GM21423 (cell line): ENCODE data around the gene TCF25.
"Not testable (repeated sequence)": the region's sequence is repeated elsewhere in the genome, so short reads cannot be mapped to it uniquely, and the experiment has no call there.

Experiments used
- ATAC-seq: cut with Tn5 transposase; IDR thresholded peaks from one replicate; pipeline ENCODE4 v1.9.1; 2021; ENCODE audit warnings: mild to moderate bottlenecking, moderate library complexity; ENCODE audit not compliant: unreplicated experiment

The TCF25 gene

DNA sequence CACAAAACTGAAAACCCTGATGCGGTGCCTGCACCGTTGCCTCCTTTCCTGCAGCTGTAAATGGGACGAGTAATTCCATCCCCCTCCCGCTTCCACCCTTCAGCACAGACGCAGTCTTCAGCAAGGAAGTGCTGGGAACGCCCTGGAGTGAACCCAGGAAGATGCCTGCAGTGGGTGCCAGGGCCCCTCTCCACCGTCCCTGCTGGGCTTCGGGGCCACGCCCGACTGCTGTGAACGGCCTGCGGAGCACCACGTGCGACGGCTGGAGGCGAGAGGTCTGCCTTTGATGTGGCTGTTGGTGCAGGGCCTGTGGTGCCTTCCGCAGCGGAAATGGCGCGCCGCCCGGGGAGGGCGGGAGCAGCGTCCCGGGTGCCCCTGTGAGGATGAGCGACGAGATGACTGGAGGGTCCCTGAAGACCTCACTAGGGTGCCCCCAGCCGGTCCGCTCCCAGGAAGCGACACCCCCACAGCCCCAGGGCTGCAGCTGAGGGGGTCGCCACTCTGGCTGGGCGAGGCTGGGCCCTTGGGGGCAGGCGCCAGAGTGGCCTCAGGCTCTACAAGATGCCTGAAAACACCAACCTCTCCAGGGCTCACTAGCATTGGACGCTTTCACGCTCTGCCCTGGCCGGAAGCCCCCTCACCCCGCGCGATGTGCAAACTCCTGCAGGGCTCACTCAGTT is 44.5 kb downstream of the TCF25 start:
- ATAC-seq: peak; percentile 77

DNA sequence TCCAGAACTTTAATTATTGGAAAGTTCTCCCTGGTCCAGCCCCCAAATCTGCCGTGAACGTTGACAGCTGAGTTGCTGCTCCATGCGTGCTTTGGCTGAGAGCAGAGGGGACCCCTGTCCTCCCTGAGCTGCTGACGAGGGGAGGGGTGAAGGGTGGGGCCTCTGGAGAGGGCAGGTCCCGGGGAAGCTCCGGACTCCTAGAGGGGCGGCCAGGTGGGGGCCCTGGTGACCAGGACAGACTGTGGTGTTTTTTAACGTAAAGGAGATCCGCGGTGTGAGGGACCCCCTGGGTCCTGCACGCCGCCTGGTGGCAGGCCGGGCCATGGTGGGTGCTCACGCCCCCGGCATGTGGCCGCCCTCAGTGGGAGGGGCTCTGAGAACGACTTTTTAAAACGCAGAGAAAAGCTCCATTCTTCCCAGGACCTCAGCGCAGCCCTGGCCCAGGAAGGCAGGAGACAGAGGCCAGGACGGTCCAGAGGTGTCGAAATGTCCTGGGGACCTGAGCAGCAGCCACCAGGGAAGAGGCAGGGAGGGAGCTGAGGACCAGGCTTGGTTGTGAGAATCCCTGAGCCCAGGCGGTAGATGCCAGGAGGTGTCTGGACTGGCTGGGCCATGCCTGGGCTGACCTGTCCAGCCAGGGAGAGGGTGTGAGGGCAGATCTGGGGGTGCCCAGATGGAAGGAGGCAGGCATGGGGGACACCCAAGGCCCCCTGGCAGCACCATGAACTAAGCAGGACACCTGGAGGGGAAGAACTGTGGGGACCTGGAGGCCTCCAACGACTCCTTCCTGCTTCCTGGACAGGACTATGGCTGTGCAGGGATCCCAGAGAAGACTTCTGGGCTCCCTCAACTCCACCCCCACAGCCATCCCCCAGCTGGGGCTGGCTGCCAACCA is 45.3 kb downstream of the TCF25 start, which contains the start of gene MC1R:
Gene MC1R, plus strand, starts transcription at position 410 of the 895 bp plus-strand sequence. Its CDS starts 397 bp downstream, at position 807.
- ATAC-seq: no peak

DNA sequence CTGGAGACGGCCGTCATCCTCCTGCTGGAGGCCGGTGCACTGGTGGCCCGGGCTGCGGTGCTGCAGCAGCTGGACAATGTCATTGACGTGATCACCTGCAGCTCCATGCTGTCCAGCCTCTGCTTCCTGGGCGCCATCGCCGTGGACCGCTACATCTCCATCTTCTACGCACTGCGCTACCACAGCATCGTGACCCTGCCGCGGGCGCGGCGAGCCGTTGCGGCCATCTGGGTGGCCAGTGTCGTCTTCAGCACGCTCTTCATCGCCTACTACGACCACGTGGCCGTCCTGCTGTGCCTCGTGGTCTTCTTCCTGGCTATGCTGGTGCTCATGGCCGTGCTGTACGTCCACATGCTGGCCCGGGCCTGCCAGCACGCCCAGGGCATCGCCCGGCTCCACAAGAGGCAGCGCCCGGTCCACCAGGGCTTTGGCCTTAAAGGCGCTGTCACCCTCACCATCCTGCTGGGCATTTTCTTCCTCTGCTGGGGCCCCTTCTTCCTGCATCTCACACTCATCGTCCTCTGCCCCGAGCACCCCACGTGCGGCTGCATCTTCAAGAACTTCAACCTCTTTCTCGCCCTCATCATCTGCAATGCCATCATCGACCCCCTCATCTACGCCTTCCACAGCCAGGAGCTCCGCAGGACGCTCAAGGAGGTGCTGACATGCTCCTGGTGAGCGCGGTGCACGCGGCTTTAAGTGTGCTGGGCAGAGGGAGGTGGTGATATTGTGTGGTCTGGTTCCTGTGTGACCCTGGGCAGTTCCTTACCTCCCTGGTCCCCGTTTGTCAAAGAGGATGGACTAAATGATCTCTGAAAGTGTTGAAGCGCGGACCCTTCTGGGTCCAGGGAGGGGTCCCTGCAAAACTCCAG is 46.4 kb downstream of the TCF25 start:
- ATAC-seq: no peak

DNA sequence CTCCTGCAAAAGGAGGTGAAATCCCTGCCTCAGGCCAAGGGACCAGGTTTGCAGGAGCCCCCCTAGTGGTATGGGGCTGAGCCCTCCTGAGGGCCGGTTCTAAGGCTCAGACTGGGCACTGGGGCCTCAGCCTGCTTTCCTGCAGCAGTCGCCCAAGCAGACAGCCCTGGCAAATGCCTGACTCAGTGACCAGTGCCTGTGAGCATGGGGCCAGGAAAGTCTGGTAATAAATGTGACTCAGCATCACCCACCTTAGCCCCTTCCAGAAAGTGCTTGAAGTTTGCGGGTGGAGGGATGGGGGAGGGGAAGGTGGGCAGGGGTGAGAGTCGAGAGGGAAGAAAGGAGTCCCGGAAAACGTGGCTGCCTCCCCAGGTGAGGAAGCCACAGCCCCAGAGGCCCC is 47.3 kb downstream of the TCF25 start:
- no peak for ATAC-seq

DNA sequence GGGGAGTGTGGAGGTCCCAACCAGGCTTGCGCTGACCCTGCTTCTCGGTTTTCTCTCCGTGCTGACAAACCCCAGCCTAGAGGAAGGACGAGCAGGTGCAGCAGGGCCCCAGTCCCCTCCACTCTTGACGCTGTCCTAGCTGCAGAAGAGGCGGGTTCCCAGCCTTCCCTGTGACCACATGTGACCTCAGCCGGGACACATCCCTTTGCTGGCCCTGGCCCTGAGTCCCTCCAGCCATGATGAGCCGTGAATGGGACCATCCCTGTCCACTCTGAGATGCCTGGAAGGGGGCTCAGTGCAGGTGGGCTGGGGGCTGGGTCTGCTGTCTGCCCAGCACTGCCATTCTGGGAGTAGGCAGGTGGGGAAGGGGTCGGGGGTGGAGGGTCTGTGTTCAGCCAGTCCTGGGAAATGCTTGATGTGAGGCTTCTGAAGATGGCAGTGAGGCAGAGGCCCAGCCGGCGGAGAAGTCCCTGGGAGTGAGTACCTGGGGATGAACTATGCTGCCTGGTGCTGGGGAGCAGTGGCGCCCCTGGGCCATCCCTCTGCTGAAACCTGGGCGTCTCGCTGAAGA is 47.8 kb downstream of the TCF25 start:
- no peak for ATAC-seq

DNA sequence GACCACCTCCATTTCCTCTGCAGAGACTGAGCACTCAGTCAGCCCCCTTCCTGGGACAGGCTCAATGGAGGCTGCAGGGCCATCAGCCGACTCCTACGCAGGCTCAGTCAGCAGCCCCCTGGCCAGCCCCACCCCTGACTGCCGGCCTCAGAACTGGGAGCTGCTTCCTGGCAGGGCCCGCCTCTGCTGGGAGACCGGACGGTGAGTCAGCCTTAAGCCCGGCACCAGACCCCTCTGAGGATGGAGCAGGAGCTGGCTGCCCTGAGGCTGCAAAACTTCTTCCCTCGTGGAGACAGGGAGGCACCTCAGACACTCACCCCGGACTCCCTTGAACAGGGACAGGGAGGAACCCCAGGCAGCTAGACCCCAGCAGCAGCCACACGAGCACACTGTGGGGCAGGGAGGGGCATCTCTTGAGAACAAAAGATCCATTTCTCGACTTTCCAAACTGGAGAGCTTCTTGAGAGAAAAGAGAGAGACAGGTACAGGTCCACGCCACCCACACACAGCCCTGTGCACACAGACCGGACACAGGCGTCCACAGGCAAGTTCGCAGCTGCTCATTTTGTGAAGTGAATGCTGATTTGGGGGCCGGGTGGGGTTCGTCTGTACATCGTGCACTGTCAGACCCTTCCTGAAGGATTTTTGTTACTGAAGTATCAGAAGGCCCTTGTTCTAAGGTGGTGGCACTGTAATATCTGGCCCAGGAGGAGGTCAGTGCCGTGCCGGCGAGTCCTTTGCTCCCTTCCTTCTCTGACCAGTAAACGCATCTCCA is 48.5 kb downstream of the TCF25 start:
- no peak for ATAC-seq

DNA sequence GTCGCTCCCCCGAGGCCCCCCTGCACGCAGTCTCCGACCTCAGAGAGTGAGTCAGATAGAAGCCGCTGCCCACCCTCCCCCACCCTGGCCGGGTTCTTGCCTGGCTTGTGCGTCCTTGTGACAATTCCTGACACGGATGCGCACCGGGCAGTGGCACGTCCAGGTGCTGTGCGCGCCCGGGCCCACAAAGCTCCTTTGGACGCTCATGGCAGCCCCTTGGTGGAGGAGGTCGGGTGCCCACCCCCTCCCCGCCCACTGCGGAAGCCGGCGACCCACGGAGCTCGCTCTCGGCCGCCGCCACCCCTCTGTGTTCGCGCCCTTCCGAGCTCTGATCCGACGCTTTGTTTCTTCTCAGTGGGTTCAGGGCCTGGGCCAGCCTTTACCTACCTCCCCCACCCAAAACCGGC is 49.1 kb downstream of the TCF25 start:
- no peak for ATAC-seq

DNA sequence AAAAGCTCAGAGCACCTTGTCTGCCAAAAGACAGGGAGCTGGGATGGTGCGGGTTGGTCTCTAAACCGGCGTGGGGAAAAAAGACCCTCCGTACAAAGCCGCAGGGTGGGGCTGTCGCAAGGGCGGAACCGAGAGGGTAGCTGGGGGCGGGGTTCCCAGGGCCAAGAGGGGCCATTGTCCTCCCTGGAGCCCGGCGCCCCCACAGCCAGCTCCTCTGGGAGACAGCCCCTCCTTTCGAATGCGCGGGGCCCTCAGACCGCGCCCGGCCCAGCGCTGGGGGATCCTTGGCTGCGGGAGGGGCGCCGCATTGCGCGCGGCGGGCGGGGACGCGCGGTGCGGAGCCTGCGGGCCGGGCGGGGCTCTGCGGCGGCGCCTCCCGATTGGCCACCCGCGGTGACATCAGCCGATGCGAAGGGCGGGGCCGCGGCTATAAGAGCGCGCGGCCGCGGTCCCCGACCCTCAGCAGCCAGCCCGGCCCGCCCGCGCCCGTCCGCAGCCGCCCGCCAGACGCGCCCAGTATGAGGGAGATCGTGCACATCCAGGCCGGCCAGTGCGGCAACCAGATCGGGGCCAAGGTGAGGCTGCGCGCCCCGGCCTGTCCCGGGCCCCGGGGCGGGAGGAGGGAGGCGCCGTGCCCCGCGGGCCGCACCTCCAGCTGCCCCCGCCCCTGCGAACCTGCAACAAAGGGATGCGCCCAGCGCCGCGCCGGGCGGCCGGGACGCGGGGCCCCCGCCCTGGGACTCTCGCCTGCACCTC is 49.7 kb downstream of the TCF25 start, which contains the start of gene TUBB3:
Gene TUBB3, plus strand, starts transcription at position 459 of the 756 bp plus-strand sequence. Its CDS starts 60 bp downstream, at position 519.
- ATAC-seq: no peak

DNA sequence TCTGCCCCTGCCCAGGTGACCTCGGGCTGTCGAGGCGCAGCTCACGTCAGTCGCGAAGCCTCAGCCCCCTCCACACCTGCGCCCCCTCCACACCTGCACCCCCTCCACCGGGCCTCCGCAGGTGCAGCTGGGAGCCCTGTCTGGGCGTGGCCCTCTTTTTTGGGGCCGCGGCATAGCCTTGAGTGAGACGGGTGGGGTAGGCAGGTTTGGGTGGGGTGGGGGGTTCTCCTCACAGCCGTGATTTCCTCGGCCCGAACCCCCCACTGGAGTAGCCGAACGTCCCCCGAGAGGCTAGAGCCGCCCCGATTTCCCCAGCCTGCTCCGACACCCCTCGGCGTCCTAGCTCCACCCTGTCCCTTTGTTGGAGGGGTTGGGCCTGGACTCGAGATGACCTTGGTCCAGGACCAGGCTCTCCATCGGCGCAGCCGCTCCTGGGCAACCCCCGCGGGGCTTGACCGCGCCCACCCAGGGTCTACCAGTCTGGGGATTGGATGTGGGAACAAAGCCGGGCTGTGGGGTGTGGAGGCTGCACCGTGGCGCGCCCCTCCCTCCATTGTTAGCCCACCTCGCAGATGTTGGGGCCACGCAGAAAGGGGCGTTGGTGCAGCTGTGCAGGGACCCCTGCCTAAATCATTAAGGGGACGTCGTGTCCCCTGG is 50.4 kb downstream of the TCF25 start:
- ATAC-seq: no peak

DNA sequence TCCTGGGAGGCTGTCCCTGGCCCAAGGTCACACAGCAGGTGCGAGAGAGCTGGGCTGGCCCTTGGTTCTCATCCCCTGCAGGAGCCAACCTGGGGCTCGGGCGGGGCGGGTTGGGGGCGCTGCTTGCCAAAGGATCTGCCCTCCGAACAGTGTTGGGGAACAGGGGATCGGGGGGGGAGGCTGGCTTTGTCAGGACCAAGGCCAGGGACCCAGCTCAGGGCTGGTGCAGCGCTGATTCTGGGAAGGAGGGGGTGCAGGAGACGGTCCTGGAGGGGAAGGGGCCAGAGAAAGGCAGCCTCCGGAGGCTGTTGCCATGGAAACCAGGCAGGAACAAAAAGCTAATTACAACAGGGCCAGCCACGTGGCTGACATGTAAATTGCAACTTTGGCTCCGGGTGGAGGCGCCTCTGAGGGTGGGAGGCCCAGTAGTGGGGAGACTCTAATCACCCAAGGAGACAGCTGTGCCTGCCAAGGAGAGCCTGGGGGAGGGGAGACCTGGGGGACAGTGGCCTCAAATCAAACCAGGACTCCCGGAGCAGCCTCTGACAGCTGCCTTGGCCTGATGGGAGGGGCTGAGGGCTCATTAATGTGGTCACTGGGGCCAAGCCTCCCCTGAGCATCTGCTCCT is 51.0 kb downstream of the TCF25 start:
- no peak for ATAC-seq

DNA sequence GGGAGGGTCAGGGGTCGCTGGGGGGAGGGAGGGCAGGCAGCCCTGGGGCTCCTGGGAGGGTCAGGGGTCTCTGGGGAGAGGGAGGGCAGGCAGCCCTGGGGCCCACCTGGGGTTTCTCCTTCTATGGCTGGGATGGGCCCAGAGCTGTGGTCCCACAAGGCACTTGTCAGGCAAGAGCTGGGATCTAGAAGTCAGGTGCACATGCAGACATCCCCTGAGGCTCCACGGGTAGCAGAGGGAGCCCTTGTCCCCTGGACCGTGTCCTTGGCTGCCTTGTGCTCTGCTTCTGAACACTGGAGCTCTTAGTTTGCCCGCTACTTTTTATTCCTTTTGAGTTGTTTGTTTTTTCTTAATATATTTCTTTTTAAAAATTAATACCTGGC is 51.5 kb downstream of the TCF25 start:
- ATAC-seq: no peak

DNA sequence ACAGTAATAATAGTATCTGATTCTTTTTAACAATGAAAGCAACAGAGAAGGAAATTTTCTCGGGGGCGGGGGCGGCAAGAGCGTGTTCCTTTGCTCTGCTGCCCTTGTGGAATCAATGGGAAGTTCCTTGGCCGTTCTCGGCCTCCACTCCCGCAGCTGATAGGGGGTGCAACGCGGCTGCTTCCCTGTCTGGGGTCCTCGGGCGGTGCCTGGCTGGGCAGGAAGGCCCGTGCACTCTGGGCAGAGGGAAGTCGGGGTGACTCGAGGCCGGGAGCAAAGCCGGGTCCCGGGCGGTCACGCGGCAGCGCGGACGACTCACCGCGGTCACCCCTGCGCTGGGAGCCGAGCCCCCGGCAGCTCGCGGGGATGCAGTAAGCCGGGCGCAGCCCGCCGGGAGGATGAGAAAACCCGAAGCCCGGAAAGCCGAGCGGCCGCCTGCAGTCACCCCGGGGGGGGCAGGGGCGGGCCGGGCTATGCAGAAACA is 52.2 kb downstream of the TCF25 start:
- ATAC-seq: no peak

DNA sequence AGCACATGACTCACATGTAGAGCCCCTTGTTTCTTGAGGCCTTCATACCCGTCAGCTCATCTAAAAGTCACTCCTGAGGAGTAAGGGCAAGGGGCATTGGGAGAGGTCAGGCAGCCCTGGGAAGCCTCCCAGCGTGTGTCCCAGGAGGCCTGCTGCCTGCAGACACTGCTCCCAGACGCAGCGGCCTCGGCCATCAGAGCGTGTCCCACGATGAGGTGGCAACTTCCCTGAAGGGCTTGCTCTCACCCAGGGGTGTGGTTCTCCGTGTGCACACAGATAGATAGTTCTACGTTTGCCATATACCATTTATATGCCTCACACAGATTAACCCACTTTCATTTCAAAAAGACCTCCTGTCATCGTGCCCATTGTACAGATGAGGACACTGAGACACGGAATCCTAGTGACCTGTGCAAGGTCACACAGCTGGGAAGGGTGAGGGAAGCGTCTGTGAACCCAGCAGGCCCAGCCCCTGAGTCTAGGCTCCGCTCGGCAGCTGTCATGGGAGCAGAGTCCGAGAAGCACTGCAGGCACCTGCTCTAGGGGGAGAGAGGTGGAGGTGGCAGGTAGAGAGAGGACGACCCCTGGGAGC is 58.0 kb downstream of the TCF25 start:
- ATAC-seq: no peak

DNA sequence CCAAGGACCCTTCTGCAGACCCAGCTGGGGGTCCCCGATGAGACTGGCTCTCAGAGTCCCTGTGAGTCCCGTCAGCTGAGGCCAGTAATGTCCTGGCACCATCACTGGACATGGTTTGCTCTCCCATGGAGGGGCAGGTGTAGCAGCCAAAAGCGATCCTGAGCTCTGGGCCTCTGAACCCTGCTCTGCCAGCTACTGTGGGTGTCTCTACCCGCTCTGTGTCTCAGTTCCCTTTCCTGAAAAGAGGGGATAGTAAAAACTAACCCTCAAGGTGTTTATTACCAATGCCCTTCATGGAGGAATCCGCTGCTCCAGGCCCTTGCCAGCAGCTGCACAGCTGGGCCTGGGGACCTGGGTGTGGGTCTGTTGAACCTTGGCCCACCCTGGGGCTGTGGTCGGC is 58.6 kb downstream of the TCF25 start:
- ATAC-seq: no peak

DNA sequence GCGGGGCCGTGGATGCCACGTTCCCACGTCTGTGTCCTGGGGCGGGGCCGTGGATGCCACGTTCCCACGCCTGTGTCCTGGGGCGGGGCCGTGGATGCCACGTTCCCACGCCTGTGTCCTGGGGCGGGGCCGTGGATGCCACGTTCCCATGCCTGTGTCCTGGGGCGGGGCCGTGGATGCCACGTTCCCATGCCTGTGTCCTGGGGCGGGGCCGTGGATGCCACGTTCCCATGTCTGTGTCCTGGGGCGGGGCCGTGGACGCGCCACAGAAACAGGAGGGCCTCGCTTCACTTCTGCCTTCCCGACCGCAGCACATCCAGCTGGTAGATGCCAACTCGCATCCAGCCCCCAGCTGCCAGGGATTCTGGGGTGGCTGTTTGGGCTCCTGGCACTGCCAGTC is 60.6 kb downstream of the TCF25 start:
- ATAC-seq: not testable (repeated sequence)

DNA sequence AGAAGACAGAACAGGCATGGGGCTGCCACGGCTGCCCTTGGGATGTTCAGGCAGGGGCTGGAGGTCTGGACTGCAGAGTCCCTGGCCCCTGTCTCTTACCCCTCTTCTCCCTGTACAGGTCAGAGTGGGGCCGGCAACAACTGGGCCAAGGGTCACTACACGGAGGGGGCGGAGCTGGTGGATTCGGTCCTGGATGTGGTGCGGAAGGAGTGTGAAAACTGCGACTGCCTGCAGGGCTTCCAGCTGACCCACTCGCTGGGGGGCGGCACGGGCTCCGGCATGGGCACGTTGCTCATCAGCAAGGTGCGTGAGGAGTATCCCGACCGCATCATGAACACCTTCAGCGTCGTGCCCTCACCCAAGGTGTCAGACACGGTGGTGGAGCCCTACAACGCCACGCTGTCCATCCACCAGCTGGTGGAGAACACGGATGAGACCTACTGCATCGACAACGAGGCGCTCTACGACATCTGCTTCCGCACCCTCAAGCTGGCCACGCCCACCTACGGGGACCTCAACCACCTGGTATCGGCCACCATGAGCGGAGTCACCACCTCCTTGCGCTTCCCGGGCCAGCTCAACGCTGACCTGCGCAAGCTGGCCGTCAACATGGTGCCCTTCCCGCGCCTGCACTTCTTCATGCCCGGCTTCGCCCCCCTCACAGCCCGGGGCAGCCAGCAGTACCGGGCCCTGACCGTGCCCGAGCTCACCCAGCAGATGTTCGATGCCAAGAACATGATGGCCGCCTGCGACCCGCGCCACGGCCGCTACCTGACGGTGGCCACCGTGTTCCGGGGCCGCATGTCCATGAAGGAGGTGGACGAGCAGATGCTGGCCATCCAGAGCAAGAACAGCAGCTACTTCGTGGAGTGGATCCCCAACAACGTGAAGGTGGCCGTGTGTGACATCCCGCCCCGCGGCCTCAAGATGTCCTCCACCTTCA is 61.5 kb downstream of the TCF25 start:
- no peak for ATAC-seq

DNA sequence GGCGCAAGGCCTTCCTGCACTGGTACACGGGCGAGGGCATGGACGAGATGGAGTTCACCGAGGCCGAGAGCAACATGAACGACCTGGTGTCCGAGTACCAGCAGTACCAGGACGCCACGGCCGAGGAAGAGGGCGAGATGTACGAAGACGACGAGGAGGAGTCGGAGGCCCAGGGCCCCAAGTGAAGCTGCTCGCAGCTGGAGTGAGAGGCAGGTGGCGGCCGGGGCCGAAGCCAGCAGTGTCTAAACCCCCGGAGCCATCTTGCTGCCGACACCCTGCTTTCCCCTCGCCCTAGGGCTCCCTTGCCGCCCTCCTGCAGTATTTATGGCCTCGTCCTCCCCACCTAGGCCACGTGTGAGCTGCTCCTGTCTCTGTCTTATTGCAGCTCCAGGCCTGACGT is 62.2 kb downstream of the TCF25 start:
- not testable (repeated sequence) for ATAC-seq
